Measurements from ENCODE around the gene GP1BA.
"Not testable (repeated sequence)": the region's sequence is repeated elsewhere in the genome, so short reads cannot be mapped to it uniquely, and the experiment has no call there.

Gene GP1BA

GRCh38 chr17:4903051-4903818 lies 28.8 kb upstream of the GP1BA start, which contains the start of gene CHRNE:
CHRNE (minus strand) TSS chr17:4903098; CDS start chr17:4903063, 35 bp downstream.
- no peak within 1 kb of the TSS for H3K4me3 ChIP-seq (ENCODE audit: low read depth, low read length)
- no peaks in the 10 kb centered on the region for H3K27me3 ChIP-seq (ENCODE audit: control insufficient read depth, insufficient read depth, low read length)
- peaks cover 3% of the 10 kb centered on the region for H3K36me3 ChIP-seq (ENCODE audit: control insufficient read depth, insufficient read depth, low read length)
- H3K4me1 ChIP-seq (ENCODE audit: control insufficient read depth, insufficient read depth, low read length) = peaks cover 6% of the 10 kb centered on the region
- H3K9me3 ChIP-seq (ENCODE audit: control insufficient read depth, insufficient read depth, low read length) = no peaks in the 10 kb centered on the region
- no peak within 1 kb of the TSS for H3K9ac ChIP-seq (ENCODE audit: low read depth, low read length)

GRCh38 chr17:4906642-4907041 lies 25.4 kb upstream of the GP1BA start:
- H3K4me3 ChIP-seq (ENCODE audit: low read depth, low read length); H3K36me3 ChIP-seq (ENCODE audit: control insufficient read depth, insufficient read depth, low read length); H3K9ac ChIP-seq (ENCODE audit: low read depth, low read length); H3K4me1 ChIP-seq (ENCODE audit: control insufficient read depth, insufficient read depth, low read length); H3K9me3 ChIP-seq (ENCODE audit: control insufficient read depth, insufficient read depth, low read length); H3K27me3 ChIP-seq (ENCODE audit: control insufficient read depth, insufficient read depth, low read length): not testable (repeated sequence)

GRCh38 chr17:4908301-4908700 lies 23.8 kb upstream of the GP1BA start:
- H3K9ac ChIP-seq (ENCODE audit: low read depth, low read length) = no peak overlapping the region

GRCh38 chr17:4908711-4909496 lies 23.2 kb upstream of the GP1BA start:
- no peak overlapping the region for H3K4me3 ChIP-seq (ENCODE audit: low read depth, low read length)
- H3K9ac ChIP-seq (ENCODE audit: low read depth, low read length) = no peak overlapping the region
- H3K4me1 ChIP-seq (ENCODE audit: control insufficient read depth, insufficient read depth, low read length) = no peaks in the 10 kb centered on the region
- no peaks in the 10 kb centered on the region for H3K9me3 ChIP-seq (ENCODE audit: control insufficient read depth, insufficient read depth, low read length)
- H3K36me3 ChIP-seq (ENCODE audit: control insufficient read depth, insufficient read depth, low read length) = no peaks in the 10 kb centered on the region
- no peaks in the 10 kb centered on the region for H3K27me3 ChIP-seq (ENCODE audit: control insufficient read depth, insufficient read depth, low read length)

More at GRCh38 chr17:4908301-4908700, 23.8 kb upstream of the GP1BA start:
- Histone ChIP-seq H3K36me3 (ENCODE audit: control insufficient read depth, insufficient read depth, low read length) (no peaks in the 10 kb centered on the region), H3K4me3 (ENCODE audit: low read depth, low read length) (no peak overlapping the region), H3K9me3 (ENCODE audit: control insufficient read depth, insufficient read depth, low read length) (no peaks in the 10 kb centered on the region), H3K4me1 (ENCODE audit: control insufficient read depth, insufficient read depth, low read length) (peaks cover 3% of the 10 kb centered on the region), H3K27me3 (ENCODE audit: control insufficient read depth, insufficient read depth, low read length) (no peaks in the 10 kb centered on the region)

GRCh38 chr17:4913994-4914393 lies 18.1 kb upstream of the GP1BA start:
- Histone ChIP-seq H3K27me3 (ENCODE audit: control insufficient read depth, insufficient read depth, low read length) (no peaks in the 10 kb centered on the region), H3K9me3 (ENCODE audit: control insufficient read depth, insufficient read depth, low read length) (no peaks in the 10 kb centered on the region), H3K4me1 (ENCODE audit: control insufficient read depth, insufficient read depth, low read length) (no peaks in the 10 kb centered on the region), H3K4me3 (ENCODE audit: low read depth, low read length) (no peak overlapping the region), H3K9ac (ENCODE audit: low read depth, low read length) (no peak overlapping the region), H3K36me3 (ENCODE audit: control insufficient read depth, insufficient read depth, low read length) (no peaks in the 10 kb centered on the region)

GRCh38 chr17:4914551-4914950 lies 17.5 kb upstream of the GP1BA start:
- not testable (repeated sequence) for H3K4me1 ChIP-seq (ENCODE audit: control insufficient read depth, insufficient read depth, low read length); H3K9me3 ChIP-seq (ENCODE audit: control insufficient read depth, insufficient read depth, low read length); H3K9ac ChIP-seq (ENCODE audit: low read depth, low read length); H3K36me3 ChIP-seq (ENCODE audit: control insufficient read depth, insufficient read depth, low read length); H3K27me3 ChIP-seq (ENCODE audit: control insufficient read depth, insufficient read depth, low read length); H3K4me3 ChIP-seq (ENCODE audit: low read depth, low read length)

- H3K36me3 ChIP-seq (ENCODE audit: control insufficient read depth, insufficient read depth, low read length) = no peaks in the 10 kb centered on the region
- H3K27me3 ChIP-seq (ENCODE audit: control insufficient read depth, insufficient read depth, low read length) = no peaks in the 10 kb centered on the region
- no peaks in the 10 kb centered on the region for H3K9me3 ChIP-seq (ENCODE audit: control insufficient read depth, insufficient read depth, low read length)
- H3K4me1 ChIP-seq (ENCODE audit: control insufficient read depth, insufficient read depth, low read length) = peaks cover 4% of the 10 kb centered on the region
- H3K9ac ChIP-seq (ENCODE audit: low read depth, low read length) = no peak overlapping the region
- no peak overlapping the region for H3K4me3 ChIP-seq (ENCODE audit: low read depth, low read length)
These were observed 12.5 kb upstream of the GP1BA start for GRCh38 chr17:4919511-4920047.

- no peak overlapping the region for H3K4me3 ChIP-seq (ENCODE audit: low read depth, low read length)
- H3K4me1 ChIP-seq (ENCODE audit: control insufficient read depth, insufficient read depth, low read length) = peaks cover 4% of the 10 kb centered on the region
- no peaks in the 10 kb centered on the region for H3K27me3 ChIP-seq (ENCODE audit: control insufficient read depth, insufficient read depth, low read length)
- no peaks in the 10 kb centered on the region for H3K9me3 ChIP-seq (ENCODE audit: control insufficient read depth, insufficient read depth, low read length)
- H3K36me3 ChIP-seq (ENCODE audit: control insufficient read depth, insufficient read depth, low read length) = no peaks in the 10 kb centered on the region
- H3K9ac ChIP-seq (ENCODE audit: low read depth, low read length) = no peak overlapping the region
These were observed 11.6 kb upstream of the GP1BA start for GRCh38 chr17:4920351-4921048.

GRCh38 chr17:4921320-4921719 lies 10.8 kb upstream of the GP1BA start:
- peaks cover 4% of the 10 kb centered on the region for H3K4me1 ChIP-seq (ENCODE audit: control insufficient read depth, insufficient read depth, low read length)
- no peaks in the 10 kb centered on the region for H3K27me3 ChIP-seq (ENCODE audit: control insufficient read depth, insufficient read depth, low read length)
- H3K9me3 ChIP-seq (ENCODE audit: control insufficient read depth, insufficient read depth, low read length) = no peaks in the 10 kb centered on the region
- H3K4me3 ChIP-seq (ENCODE audit: low read depth, low read length) = no peak overlapping the region
- no peak overlapping the region for H3K9ac ChIP-seq (ENCODE audit: low read depth, low read length)
- H3K36me3 ChIP-seq (ENCODE audit: control insufficient read depth, insufficient read depth, low read length) = no peaks in the 10 kb centered on the region

GRCh38 chr17:4926577-4927335 lies 5.3 kb upstream of the GP1BA start:
- H3K4me3 ChIP-seq (ENCODE audit: low read depth, low read length); H3K27me3 ChIP-seq (ENCODE audit: control insufficient read depth, insufficient read depth, low read length); H3K36me3 ChIP-seq (ENCODE audit: control insufficient read depth, insufficient read depth, low read length); H3K9ac ChIP-seq (ENCODE audit: low read depth, low read length); H3K4me1 ChIP-seq (ENCODE audit: control insufficient read depth, insufficient read depth, low read length); H3K9me3 ChIP-seq (ENCODE audit: control insufficient read depth, insufficient read depth, low read length): not testable (repeated sequence)

- Histone ChIP-seq H3K36me3 (ENCODE audit: control insufficient read depth, insufficient read depth, low read length) (peaks cover under 1% of the 10 kb centered on the region), H3K9me3 (ENCODE audit: control insufficient read depth, insufficient read depth, low read length) (no peaks in the 10 kb centered on the region), H3K4me1 (ENCODE audit: control insufficient read depth, insufficient read depth, low read length) (peaks cover 4% of the 10 kb centered on the region), H3K4me3 (ENCODE audit: low read depth, low read length) (no peak overlapping the region), H3K27me3 (ENCODE audit: control insufficient read depth, insufficient read depth, low read length) (no peaks in the 10 kb centered on the region), H3K9ac (ENCODE audit: low read depth, low read length) (no peak overlapping the region)
These were observed 3.2 kb upstream of the GP1BA start for GRCh38 chr17:4928881-4929280.

Data from iPS-15b (cell line).